Astrocyte of the spinal cord (primary cell): ENCODE measurements around the gene ACAP3.

Experiments
- DNase-seq: peaks from one replicate; pipeline ENCODE4 v3.0.0; 2011; ENCODE audit warnings: low read depth, low spot score
- H3K4me3 ChIP-seq: 2 replicates; pipeline ENCODE4 v1.5.1; 2011; ENCODE audit warnings: low read depth, mild to moderate bottlenecking, low read length, moderate library complexity
- in situ Hi-C: cut with HindIII; loops from 2 replicates; pipeline ENCODE4 v1.10.0; 2017; ENCODE audit warnings: low sequenced_read_pairs
- TF ChIP-seq, protein P1 (sequence below): IDR thresholded peaks from 2 replicates; pipeline ENCODE4 v1.5.1; 2012; ENCODE audit warnings: low read depth, mild to moderate bottlenecking, low read length, inconsistent platforms

Gene ACAP3

DNA sequence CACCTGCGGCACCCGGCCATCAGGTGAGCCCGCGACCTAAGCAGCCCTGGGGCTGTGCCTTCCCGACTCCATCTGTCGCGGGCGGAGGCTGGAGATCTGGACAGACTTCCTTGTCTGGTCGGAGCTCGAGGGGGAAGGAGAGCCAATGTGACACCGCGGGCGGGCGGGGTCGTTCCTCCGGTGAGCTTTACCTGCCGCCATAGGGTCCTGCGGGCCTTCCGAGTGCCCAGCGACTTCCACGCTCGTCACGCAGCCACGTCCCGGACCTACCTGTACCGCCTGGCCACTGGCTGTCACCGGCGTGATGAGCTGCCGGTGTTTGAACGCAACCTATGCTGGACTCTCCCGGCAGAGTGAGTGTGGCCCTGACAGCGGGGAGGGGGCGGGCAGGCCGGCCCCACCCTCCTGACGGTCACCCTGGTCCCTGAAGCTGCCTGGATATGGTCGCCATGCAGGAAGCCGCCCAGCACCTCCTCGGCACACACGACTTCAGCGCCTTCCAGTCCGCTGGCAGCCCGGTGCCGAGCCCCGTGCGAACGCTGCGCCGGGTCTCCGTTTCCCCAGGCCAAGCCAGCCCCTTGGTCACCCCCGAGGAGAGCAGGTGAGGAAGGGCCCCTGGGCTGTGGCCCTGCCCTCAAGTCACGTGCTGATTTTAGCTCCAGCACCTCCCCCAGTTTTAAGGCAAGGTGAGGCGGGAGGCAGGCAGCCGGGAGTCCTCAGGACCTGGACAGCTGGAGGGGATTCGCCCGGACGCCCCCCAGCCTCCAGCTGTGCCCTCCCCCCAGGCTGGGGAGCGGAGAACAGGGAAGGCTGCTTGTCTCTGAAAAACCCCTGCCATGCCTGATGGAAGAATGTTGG lies 1.8 kb upstream of the ACAP3 start:
- DNase-seq = no peak
- TF ChIP-seq, protein P1, sequence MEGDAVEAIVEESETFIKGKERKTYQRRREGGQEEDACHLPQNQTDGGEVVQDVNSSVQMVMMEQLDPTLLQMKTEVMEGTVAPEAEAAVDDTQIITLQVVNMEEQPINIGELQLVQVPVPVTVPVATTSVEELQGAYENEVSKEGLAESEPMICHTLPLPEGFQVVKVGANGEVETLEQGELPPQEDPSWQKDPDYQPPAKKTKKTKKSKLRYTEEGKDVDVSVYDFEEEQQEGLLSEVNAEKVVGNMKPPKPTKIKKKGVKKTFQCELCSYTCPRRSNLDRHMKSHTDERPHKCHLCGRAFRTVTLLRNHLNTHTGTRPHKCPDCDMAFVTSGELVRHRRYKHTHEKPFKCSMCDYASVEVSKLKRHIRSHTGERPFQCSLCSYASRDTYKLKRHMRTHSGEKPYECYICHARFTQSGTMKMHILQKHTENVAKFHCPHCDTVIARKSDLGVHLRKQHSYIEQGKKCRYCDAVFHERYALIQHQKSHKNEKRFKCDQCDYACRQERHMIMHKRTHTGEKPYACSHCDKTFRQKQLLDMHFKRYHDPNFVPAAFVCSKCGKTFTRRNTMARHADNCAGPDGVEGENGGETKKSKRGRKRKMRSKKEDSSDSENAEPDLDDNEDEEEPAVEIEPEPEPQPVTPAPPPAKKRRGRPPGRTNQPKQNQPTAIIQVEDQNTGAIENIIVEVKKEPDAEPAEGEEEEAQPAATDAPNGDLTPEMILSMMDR = no peak
- in situ Hi-C loops = no loop called here

DNA sequence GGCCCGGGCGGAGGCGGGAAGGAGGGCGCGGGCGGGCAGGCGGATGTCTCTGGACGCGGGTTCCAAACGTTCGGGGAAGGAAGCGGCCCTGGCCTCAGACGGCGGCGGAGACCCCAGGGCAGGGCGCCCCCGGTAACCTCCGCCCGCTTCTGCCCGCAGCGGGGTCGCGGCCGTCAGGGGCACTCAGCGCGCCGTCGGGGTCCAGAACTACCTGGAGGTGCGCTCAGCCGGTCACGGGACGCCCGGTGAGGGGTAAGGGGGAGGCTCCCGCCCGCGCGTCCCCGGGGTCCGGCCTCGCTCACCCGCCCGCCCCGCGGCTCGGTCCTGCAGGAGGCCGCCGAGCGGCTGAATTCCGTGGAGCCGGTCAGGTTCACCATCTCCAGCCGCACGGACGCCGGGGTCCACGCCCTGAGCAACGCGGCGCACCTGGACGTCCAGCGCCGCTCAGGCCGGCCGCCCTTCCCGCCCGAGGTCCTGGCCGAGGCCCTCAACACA lies 1.1 kb upstream of the ACAP3 start:
- peak overlapping the region; percentile 53 for H3K4me3 ChIP-seq
- in situ Hi-C loops = no loop called here
- DNase-seq = no peak
- TF ChIP-seq, protein P1 = no peak

More for the DNA sequence above, 1.8 kb upstream of the ACAP3 start:
- peak overlapping the region; percentile 53 for H3K4me3 ChIP-seq

GRCh38 chr1:1307261-1307922 lies 338 bp downstream of the ACAP3 start:
- DNase-seq = no peak
- TF ChIP-seq, protein P1 = no peak
- H3K4me3 ChIP-seq = peak overlapping the region; percentile 69
- in situ Hi-C loops = no loop called here

DNA sequence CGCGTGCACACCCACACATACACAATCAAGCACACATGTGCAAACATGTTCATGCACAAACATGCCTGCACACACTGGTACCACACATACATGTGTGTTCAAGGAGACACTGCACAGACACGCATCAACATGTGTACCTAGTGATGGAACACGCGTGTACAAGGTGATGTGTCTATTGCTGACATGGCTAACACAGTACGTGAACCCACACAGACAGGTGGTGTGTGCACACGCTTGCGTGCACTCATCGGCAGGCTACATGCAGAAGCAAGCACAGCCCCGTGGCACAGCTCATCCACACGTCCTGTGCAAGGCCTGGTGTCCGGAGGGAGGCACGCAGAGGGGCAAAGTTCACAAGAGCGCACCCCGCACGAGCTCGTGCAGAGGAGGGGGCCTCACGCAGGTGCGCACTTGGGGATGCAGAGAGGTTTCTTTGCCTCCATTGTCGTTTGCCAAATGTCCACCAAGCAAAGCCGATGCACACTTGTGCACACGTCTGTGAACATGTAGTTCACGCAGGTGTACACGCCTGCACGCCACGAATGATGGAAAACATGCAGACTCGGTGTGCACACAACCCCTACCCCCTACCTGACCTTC lies 969 bp downstream of the ACAP3 start:
- H3K4me3 ChIP-seq = peak overlapping the region; percentile 69
- DNase-seq = no peak
- TF ChIP-seq, protein P1 = no peak
- in situ Hi-C loops = no loop called here

DNA sequence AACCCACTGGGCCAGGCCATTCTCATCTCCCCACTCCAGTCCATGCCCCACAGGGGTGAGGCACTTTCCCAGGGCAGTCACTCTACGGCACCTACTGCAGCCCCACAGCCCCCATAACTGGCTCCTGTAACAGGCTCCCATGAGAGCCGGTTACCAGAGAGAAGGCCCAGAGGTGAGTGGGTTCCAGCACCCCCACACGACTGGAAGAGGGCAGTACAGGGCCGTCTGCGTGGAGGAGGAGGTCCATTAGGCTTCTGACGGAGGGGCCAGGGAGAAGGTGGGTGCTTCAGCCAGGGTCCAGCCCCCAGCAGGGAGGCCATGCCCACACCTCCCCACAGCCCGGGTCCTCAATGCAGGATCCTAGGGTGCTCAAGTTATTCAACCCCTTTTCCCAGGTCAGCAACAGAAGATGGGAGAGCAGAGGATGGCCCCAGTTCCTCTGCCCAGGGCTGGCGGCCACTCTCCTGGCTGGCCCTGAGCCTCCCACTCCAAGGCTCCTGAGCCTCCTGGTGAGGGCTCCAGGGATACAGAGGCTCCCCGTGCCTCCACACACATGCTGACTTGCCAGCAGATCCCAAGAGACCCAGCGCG lies 1.6 kb downstream of the ACAP3 start:
- no peak for DNase-seq
- TF ChIP-seq, protein P1 = peak; percentile 29
- H3K4me3 ChIP-seq = peak overlapping the region; percentile 69
- in situ Hi-C loops = no loop called here
